K562 (cell line): ENCODE measurements around the gene SLC39A13. TPM values are rescaled to one million over a fixed set of nuclear protein-coding genes. Genes with fewer than 3 reads are reported as not detected.

Experiments
- CBFB ChIP-seq: sonication (generic); formaldehyde crosslinking; IDR thresholded peaks from 2 replicates; pipeline ENCODE4 v1.4.0; 2020; ENCODE audit warnings: mild to moderate bottlenecking, missing genetic modification reagents
- CEBPB ChIP-seq: fragments of 450-650 bp; IDR thresholded peaks from 2 replicates; pipeline ENCODE4 v1.6.1; 2016; ENCODE audit warnings: missing genetic modification characterization, missing compliant biosample characterization
- CREB5 ChIP-seq: fragments of 250-450 bp; sonication (Bioruptor Pico); IDR thresholded peaks from 2 replicates; pipeline ENCODE4 v1.5.0; 2020; ENCODE audit warnings: mild to moderate bottlenecking
- DNMT1 ChIP-seq: fragments of 450-650 bp; IDR thresholded peaks from 2 replicates; pipeline ENCODE4 v1.6.1; 2016; ENCODE audit warnings: antibody characterized with exemption, mild to moderate bottlenecking
- FOXA1 ChIP-seq: fragments of 450-650 bp; IDR thresholded peaks from 2 replicates; pipeline ENCODE4 v1.6.1; 2016; ENCODE audit warnings: mild to moderate bottlenecking, borderline replicate concordance
- GATAD2B ChIP-seq: fragments of 450-650 bp; IDR thresholded peaks from 2 replicates; pipeline ENCODE4 v1.6.1; 2017; ENCODE audit warnings: mild to moderate bottlenecking, borderline replicate concordance
- KAT7 ChIP-seq: sonication (generic); formaldehyde crosslinking; IDR thresholded peaks from 2 replicates; pipeline ENCODE4 v1.8.0; 2022; ENCODE audit warnings: missing genetic modification reagents, mild to moderate bottlenecking, borderline replicate concordance
- MCM2 ChIP-seq: fragments of 450-650 bp; IDR thresholded peaks from 2 replicates; pipeline ENCODE4 v1.6.1; 2017; ENCODE audit warnings: low read depth, mild to moderate bottlenecking
- MYNN ChIP-seq, 2 experiments: sonication (generic); formaldehyde crosslinking in 1 of 2; IDR thresholded peaks; 2 replicates each; pipeline versions ENCODE4 v1.5.0 to v1.6.1; 2016 to 2020; ENCODE audit warnings: antibody characterized with exemption in 1 of 2, missing genetic modification reagents in 1 of 2
- NCOA1 ChIP-seq: fragments of 450-650 bp; IDR thresholded peaks from 2 replicates; pipeline ENCODE4 v1.6.1; 2016; ENCODE audit warnings: low read depth
- PCBP1 ChIP-seq: fragments of 200-400 bp; formaldehyde crosslinking; IDR thresholded peaks from 2 replicates; pipeline ENCODE4 v1.6.1; 2018; ENCODE audit warnings: mild to moderate bottlenecking, low read depth, low read length; ENCODE audit not compliant: poor library complexity, severe bottlenecking
- RB1 ChIP-seq: fragments of 450-650 bp; IDR thresholded peaks from 2 replicates; pipeline ENCODE4 v1.6.1; 2017; ENCODE audit warnings: low read depth, mild to moderate bottlenecking
- XRCC4 ChIP-seq: IDR thresholded peaks from one replicate; pipeline ENCODE4 v1.6.1; 2011; ENCODE audit not compliant: insufficient read depth, insufficient read length; ENCODE audit errors: extremely low read depth
- YBX1 ChIP-seq: fragments of 450-650 bp; IDR thresholded peaks from 2 replicates; pipeline ENCODE4 v1.7.1; 2016; ENCODE audit warnings: mild to moderate bottlenecking
- ZBTB2 ChIP-seq: fragments of 450-650 bp; IDR thresholded peaks from 2 replicates; pipeline ENCODE4 v1.6.1; 2016; ENCODE audit warnings: antibody characterized with exemption
- ZBTB34 ChIP-seq: fragments of 250-450 bp; sonication (Bioruptor Pico); IDR thresholded peaks from 2 replicates; pipeline ENCODE4 v1.8.0; 2021; ENCODE audit warnings: mild to moderate bottlenecking, moderate library complexity
- ZC3H11A ChIP-seq: IDR thresholded peaks from 2 replicates; pipeline ENCODE4 v1.6.1; 2012; ENCODE audit warnings: low read depth, low read length, improper control_type of control experiment
- ZNF644 ChIP-seq: fragments of 200-800 bp; sonication (Bioruptor generic); IDR thresholded peaks from 2 replicates; pipeline ENCODE4 v1.6.1; 2016; ENCODE audit warnings: low read depth, missing genetic modification characterization, missing compliant biosample characterization
- ZNF707 ChIP-seq: fragments of 250-450 bp; sonication (Bioruptor Pico); conservative IDR thresholded peaks from 2 replicates; pipeline ENCODE4 v1.8.0; 2022; ENCODE audit warnings: inconsistent platforms, mild to moderate bottlenecking, moderate library complexity
- ZNF79 ChIP-seq: fragments of 250-450 bp; sonication (Bioruptor Pico); IDR thresholded peaks from 2 replicates; pipeline ENCODE4 v1.4.0; 2020; ENCODE audit warnings: low read depth, mild to moderate bottlenecking, moderate library complexity
- ZSCAN29 ChIP-seq: fragments of 450-650 bp; IDR thresholded peaks from 2 replicates; pipeline ENCODE4 v1.6.1; 2017
- polyA plus RNA-seq, 8 experiments: library from polyadenylated mRNA; depleted of rRNA in 4 of 8; stranded (reverse) in 5 of 8; unstranded in 3 of 8; fragments of >200 nt; fragmentation: Nextera tagmentation in 2 of 8; fragmentation: Illumina TruSeq in 1 of 8; extraction: Ambion mirVana in 2 of 8; extraction: Trizol in 1 of 8; gene quantifications; 2 replicates each; pipeline versions ENCODE4 v1.2.1 to v1.2.3, GENCODE V29; 2011 to 2014; ENCODE audit warnings: inconsistent platforms in 1 of 8, missing spikeins in 1 of 8
- total RNA-seq, 7 experiments: library from RNA; depleted of rRNA in 6 of 7; stranded (reverse); fragments of >200 nt in 6 of 7; fragmentation: Illumina TruSeq in 2 of 7; extraction: Trizol in 2 of 7; gene quantifications; 2 replicates each; pipeline versions ENCODE4 v1.2.1 to v1.2.3, GENCODE V29; 2011 to 2021; ENCODE audit warnings: low replicate concordance in 1 of 7
- TF ChIP-seq, protein P1 (sequence below): fragments of 250-450 bp; sonication (Bioruptor Pico); IDR thresholded peaks from 2 replicates; pipeline ENCODE4 v1.8.0; 2022; ENCODE audit warnings: moderate library complexity, mild to moderate bottlenecking, inconsistent platforms
- TF ChIP-seq, protein P2 (sequence below): fragments of 450-650 bp; IDR thresholded peaks from 2 replicates; pipeline ENCODE4 v1.6.1; 2016; ENCODE audit warnings: missing biosample characterization, missing genetic modification characterization

The SLC39A13 gene
- total and polyA plus RNA-seq, 9 of the 15 experiments (the other 6 are each of a cell fraction or from before 2014, with no cell fraction given), result 0.17 to 15.9 (median 3.2) TPM

GRCh38 chr11:47426062-47426956 is 17.9 kb downstream of the SLC39A13 start, which contains the start of gene PSMC3 (continued):
- TF ChIP-seq, protein P1, sequence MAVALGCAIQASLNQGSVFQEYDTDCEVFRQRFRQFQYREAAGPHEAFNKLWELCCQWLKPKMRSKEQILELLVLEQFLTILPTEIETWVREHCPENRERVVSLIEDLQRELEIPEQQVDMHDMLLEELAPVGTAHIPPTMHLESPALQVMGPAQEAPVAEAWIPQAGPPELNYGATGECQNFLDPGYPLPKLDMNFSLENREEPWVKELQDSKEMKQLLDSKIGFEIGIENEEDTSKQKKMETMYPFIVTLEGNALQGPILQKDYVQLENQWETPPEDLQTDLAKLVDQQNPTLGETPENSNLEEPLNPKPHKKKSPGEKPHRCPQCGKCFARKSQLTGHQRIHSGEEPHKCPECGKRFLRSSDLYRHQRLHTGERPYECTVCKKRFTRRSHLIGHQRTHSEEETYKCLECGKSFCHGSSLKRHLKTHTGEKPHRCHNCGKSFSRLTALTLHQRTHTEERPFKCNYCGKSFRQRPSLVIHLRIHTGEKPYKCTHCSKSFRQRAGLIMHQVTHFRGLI (CRISPR knock-in tag), result no peak
- TF ChIP-seq CREB5 (CRISPR knock-in tag) (no peak; the same call in 1 of the 2 replicates), ZBTB2 (no peak), YBX1 (no peak), CBFB (no peak), FOXA1 (no peak), DNMT1 (no peak), PCBP1 (peak; percentile 63), MYNN (IDR thresholded peaks at IDR 0.05) (no peak; the same call in 1 of the 2 replicates), MYNN (CRISPR knock-in tag; IDR thresholded peaks at IDR 0.05) (no peak), NCOA1 (no peak), ZNF707 (CRISPR knock-in tag) (no peak), ZBTB34 (CRISPR knock-in tag) (no peak), ZC3H11A (no peak), GATAD2B (no peak), MCM2 (no peak), ZNF644 (tag) (no peak), RB1 (peak; percentile 87; the same call in 1 of the 2 replicates), ZNF79 (CRISPR knock-in tag) (no peak), ZSCAN29 (no peak), CEBPB (tag) (no peak), KAT7 (CRISPR knock-in tag) (no peak), XRCC4 (no peak)
- TF ChIP-seq, protein P2, sequence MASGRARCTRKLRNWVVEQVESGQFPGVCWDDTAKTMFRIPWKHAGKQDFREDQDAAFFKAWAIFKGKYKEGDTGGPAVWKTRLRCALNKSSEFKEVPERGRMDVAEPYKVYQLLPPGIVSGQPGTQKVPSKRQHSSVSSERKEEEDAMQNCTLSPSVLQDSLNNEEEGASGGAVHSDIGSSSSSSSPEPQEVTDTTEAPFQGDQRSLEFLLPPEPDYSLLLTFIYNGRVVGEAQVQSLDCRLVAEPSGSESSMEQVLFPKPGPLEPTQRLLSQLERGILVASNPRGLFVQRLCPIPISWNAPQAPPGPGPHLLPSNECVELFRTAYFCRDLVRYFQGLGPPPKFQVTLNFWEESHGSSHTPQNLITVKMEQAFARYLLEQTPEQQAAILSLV (tag), result no peak
